Left ventricle myocardium inferior (tissue), 1 donor: Measurements from ENCODE around the gene UGGT1. TPM values are rescaled to one million over a fixed set of nuclear protein-coding genes. Genes with fewer than 3 reads are reported as not detected.

Experiments
- DNase-seq: peaks from one replicate; pipeline ENCODE4 v3.0.0-alpha.2; 2020
- H3K27ac ChIP-seq: fragments of 200-600 bp; replicated peaks from 2 replicates; pipeline ENCODE4 v1.8.0; 2021
- H3K27me3 ChIP-seq: fragments of 200-600 bp; 2 replicates; pipeline ENCODE4 v1.8.0; 2021; ENCODE audit warnings: low read depth
- H3K36me3 ChIP-seq: fragments of 200-600 bp; 2 replicates; pipeline ENCODE4 v1.8.0; 2021
- H3K4me1 ChIP-seq: fragments of 200-600 bp; 2 replicates; pipeline ENCODE4 v1.8.0; 2021
- H3K4me3 ChIP-seq: fragments of 200-600 bp; 2 replicates; pipeline ENCODE4 v1.8.0; 2021; ENCODE audit warnings: mild to moderate bottlenecking, moderate library complexity
- H3K9me3 ChIP-seq: fragments of 200-600 bp; replicated peaks from 2 replicates; pipeline ENCODE4 v1.8.0; 2021
- intact Hi-C: fragments of 100-400 bp; cut with micrococcal nuclease; formaldehyde crosslinking; loops from one replicate; pipeline ENCODE4 v1.11.0; 2022
- total RNA-seq: library from RNA; stranded (reverse); fragmentation: NEBNext Ultra II Directional; extraction: Animal tissue kit (Norgen Biotek cat#: 25700); gene quantifications from one replicate; pipeline ENCODE4 v1.2.1, GENCODE V29; 2021
- TF ChIP-seq, protein P1 (sequence below): fragments of 200-600 bp; IDR thresholded peaks from 2 replicates; pipeline ENCODE4 v1.8.0; 2021; ENCODE audit warnings: antibody characterized with exemption, mild to moderate bottlenecking, borderline replicate concordance
- donor health status: DM: no; HTN: yes; CAD: no; lungs with severe emphysema.

Gene UGGT1
- total RNA-seq, 1 donor from 2014 or later: 30.3 TPM

GRCh38 chr2:128054104-128054885 lies 36.7 kb upstream of the UGGT1 start:
- H3K36me3 ChIP-seq: no peaks in the 10 kb centered on the region
- DNase-seq: no peak
- H3K4me1 ChIP-seq: no peaks in the 10 kb centered on the region
- H3K27ac ChIP-seq: no peak overlapping the region
- intact Hi-C loops: no loop called here
- no peak overlapping the region for H3K4me3 ChIP-seq
- peaks cover 9% of the 10 kb centered on the region for H3K9me3 ChIP-seq
- peaks cover 20% of the 10 kb centered on the region for H3K27me3 ChIP-seq
- TF ChIP-seq, protein P1, sequence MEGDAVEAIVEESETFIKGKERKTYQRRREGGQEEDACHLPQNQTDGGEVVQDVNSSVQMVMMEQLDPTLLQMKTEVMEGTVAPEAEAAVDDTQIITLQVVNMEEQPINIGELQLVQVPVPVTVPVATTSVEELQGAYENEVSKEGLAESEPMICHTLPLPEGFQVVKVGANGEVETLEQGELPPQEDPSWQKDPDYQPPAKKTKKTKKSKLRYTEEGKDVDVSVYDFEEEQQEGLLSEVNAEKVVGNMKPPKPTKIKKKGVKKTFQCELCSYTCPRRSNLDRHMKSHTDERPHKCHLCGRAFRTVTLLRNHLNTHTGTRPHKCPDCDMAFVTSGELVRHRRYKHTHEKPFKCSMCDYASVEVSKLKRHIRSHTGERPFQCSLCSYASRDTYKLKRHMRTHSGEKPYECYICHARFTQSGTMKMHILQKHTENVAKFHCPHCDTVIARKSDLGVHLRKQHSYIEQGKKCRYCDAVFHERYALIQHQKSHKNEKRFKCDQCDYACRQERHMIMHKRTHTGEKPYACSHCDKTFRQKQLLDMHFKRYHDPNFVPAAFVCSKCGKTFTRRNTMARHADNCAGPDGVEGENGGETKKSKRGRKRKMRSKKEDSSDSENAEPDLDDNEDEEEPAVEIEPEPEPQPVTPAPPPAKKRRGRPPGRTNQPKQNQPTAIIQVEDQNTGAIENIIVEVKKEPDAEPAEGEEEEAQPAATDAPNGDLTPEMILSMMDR: no peak

DNA sequence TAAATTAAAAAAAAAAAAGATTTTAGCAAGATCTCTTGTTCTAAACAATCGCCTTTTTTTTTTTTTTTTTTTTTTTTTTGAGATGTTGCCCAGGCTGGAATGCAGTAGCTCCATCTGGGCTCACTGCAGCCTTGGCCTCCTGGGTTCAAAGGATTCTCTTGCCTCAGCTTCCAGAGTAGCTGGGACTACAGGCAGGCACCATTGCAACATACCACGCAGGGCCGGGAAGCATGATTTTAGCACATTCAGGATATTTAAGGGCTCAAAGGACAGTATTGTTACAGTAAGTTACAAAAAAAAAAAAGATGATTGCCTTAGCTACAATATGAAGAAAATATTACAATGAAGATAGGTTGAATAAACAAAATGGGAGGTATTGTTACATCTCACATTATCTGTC lies 33.7 kb upstream of the UGGT1 start:
- Histone ChIP-seq H3K9me3 (no peaks in the 10 kb centered on the region), H3K27me3 (peaks cover 23% of the 10 kb centered on the region), H3K27ac (no peak overlapping the region), H3K36me3 (no peaks in the 10 kb centered on the region), H3K4me1 (no peaks in the 10 kb centered on the region), H3K4me3 (no peak overlapping the region)
- intact Hi-C loops: no loop called here
- TF ChIP-seq, protein P1: no peak
- DNase-seq: no peak

DNA sequence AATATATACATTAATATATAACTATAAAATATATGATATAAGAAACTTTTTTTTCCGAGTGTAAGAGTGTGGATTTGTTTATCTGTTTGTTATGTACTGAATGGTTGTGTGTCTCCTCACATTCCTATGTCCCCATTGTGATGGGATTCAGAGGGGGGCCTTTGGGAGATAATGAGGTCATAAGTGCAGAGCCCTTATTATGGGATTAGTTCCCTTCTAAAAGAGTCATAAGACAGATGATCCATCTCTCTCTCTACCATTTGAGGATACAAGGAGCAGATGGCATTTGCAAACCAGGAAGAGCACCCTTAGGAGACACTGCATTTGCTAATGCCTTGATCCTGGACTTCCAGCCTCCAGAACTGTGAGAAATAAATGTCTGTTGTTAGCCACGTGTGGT lies 32.9 kb upstream of the UGGT1 start:
- no peaks in the 10 kb centered on the region for H3K9me3 ChIP-seq
- peaks cover 22% of the 10 kb centered on the region for H3K27me3 ChIP-seq
- H3K4me3 ChIP-seq: no peak overlapping the region
- H3K4me1 ChIP-seq: no peaks in the 10 kb centered on the region
- TF ChIP-seq, protein P1: no peak
- no peak overlapping the region for H3K27ac ChIP-seq
- DNase-seq: no peak
- intact Hi-C loops: no loop called here
- no peaks in the 10 kb centered on the region for H3K36me3 ChIP-seq

DNA sequence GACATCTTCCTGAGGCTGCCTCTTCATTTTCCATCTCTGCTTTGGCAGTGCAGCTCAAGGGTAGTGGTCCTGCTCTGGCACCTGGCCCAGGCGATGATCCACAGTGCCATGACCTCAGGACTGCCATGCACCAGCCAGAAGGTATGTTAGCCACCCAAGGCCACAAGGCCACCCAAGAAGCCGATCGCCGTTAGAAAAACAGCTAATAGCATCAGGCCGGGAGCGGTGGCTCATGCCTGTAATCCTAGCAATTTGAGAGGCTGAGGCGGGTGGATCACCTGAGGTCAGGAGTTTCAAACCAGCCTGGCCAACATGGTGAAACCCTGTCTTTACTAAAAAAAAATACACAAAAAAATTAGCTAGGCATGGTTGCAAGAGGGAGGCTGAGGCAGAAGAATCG lies 28.4 kb upstream of the UGGT1 start:
- DNase-seq: no peak
- H3K9me3 ChIP-seq: no peaks in the 10 kb centered on the region
- intact Hi-C loops: no loop called here
- TF ChIP-seq, protein P1: no peak
- no peak overlapping the region for H3K27ac ChIP-seq
- no peak overlapping the region for H3K4me3 ChIP-seq
- H3K36me3 ChIP-seq: no peaks in the 10 kb centered on the region
- no peaks in the 10 kb centered on the region for H3K4me1 ChIP-seq
- peaks cover 3% of the 10 kb centered on the region for H3K27me3 ChIP-seq

DNA sequence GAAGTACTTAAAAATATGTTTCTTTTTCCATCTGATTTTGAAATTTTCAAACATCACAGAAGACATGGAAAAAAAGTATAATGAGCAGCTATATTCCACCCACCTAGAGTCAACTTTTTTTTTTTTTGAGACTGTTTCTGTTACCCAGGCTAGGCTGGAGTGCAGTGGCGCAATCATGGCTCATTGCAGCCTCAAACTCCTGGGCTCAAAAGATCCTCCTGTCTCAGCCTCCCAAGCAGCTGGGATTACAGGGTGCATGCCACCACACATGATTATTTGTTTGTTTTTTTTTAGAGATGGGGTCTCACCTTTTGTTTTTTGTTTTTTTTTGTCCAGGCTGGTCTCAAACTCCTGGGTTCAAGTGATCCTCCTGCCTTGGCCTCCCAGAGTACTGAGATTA lies 26.6 kb upstream of the UGGT1 start:
- TF ChIP-seq, protein P1: no peak
- H3K27ac ChIP-seq: no peak overlapping the region
- peaks cover 3% of the 10 kb centered on the region for H3K27me3 ChIP-seq
- DNase-seq: no peak
- no peaks in the 10 kb centered on the region for H3K4me1 ChIP-seq
- no peaks in the 10 kb centered on the region for H3K36me3 ChIP-seq
- H3K9me3 ChIP-seq: no peaks in the 10 kb centered on the region
- intact Hi-C loops: no loop called here
- no peak overlapping the region for H3K4me3 ChIP-seq
